ACHN (cell line): Measurements from ENCODE around the gene BTN2A1.
"Not testable (repeated sequence)": the region's sequence is repeated elsewhere in the genome, so short reads cannot be mapped to it uniquely, and the experiment has no call there.

Experiments
- DNase-seq: peaks from one replicate; pipeline ENCODE4 v3.0.0-alpha.2; 2015
- in situ Hi-C: cut with HindIII; loops from 2 replicates; pipeline ENCODE4 v1.10.0; 2017; ENCODE audit warnings: low sequenced_read_pairs, low pct_ligation_motif_present, low pct_unique_long_range_greater_than_20kb

The BTN2A1 gene

GRCh38 chr6:26457806-26458688, at the start of gene BTN2A1:
TSS of gene BTN2A1 (plus strand) at chr6:26457955. CDS start at chr6:26458637, 682 bp downstream.
- peak; percentile 92 for DNase-seq
- in situ Hi-C loops = no loop called here

- in situ Hi-C loops = no loop called here
- no peak for DNase-seq
These were observed 48.7 kb upstream of the BTN2A1 start for GRCh38 chr6:26408828-26409730.

GRCh38 chr6:26411751-26412150, 46.0 kb upstream of the BTN2A1 start:
- DNase-seq = no peak
- in situ Hi-C loops = no loop called here

- in situ Hi-C loops = no loop called here
- DNase-seq = no peak
These were observed 45.5 kb upstream of the BTN2A1 start for GRCh38 chr6:26412228-26412627.

GRCh38 chr6:26412954-26413353, 44.8 kb upstream of the BTN2A1 start:
- no peak for DNase-seq
- in situ Hi-C loops = no loop called here

- in situ Hi-C loops = no loop called here
- no peak for DNase-seq
These were observed 43.5 kb upstream of the BTN2A1 start for GRCh38 chr6:26414281-26414680.

GRCh38 chr6:26415036-26415614, 42.6 kb upstream of the BTN2A1 start:
- no peak for DNase-seq
- in situ Hi-C loops = no loop called here

GRCh38 chr6:26415791-26416190, 42.0 kb upstream of the BTN2A1 start:
- DNase-seq = no peak
- in situ Hi-C loops = no loop called here

- in situ Hi-C loops = no loop called here
- no peak for DNase-seq
These were observed 41.5 kb upstream of the BTN2A1 start for GRCh38 chr6:26416288-26416687.

GRCh38 chr6:26418077-26418476, 39.7 kb upstream of the BTN2A1 start:
- in situ Hi-C loops, DNase-seq: not testable (repeated sequence)

- DNase-seq, in situ Hi-C loops: not testable (repeated sequence)
These were observed 39.0 kb upstream of the BTN2A1 start for GRCh38 chr6:26418795-26419194.

GRCh38 chr6:26420688-26421171, 37.0 kb upstream of the BTN2A1 start:
- in situ Hi-C loops = no loop called here
- peak; percentile 60 for DNase-seq

GRCh38 chr6:26421259-26422144, 36.3 kb upstream of the BTN2A1 start:
- in situ Hi-C loops = no loop called here
- peak; percentile 92 for DNase-seq

GRCh38 chr6:26422329-26422728, 35.4 kb upstream of the BTN2A1 start:
- in situ Hi-C loops = no loop called here
- no peak for DNase-seq

GRCh38 chr6:26426691-26427450, 30.9 kb upstream of the BTN2A1 start:
- in situ Hi-C loops = no loop called here
- DNase-seq = no peak

- no peak for DNase-seq
- in situ Hi-C loops = no loop called here
These were observed 30.3 kb upstream of the BTN2A1 start for GRCh38 chr6:26427451-26427809.

- no peak for DNase-seq
- in situ Hi-C loops = no loop called here
These were observed 29.5 kb upstream of the BTN2A1 start for GRCh38 chr6:26428206-26428605.
